Measurements from ENCODE around the gene DHX16. TPM values are rescaled to one million over a fixed set of nuclear protein-coding genes. Genes with fewer than 3 reads are reported as not detected.

The DHX16 gene
- total and polyA plus RNA-seq, 8 donors, result 18.3 to 67.0 (median 26.7) TPM

GRCh38 chr6:30616811-30617564 is 55.8 kb downstream of the DHX16 start, which contains the start of gene PPP1R10:
Gene PPP1R10, minus strand, starts transcription at chr6:30617243. Its CDS starts 7,299 bp downstream, at chr6:30609944.
- intact Hi-C loops (cut with DNase I; ENCODE audit: low total_unique reads), result no loop called here
- WGBS, 5 donors, result 0 to 1% (median 0%) methylated on average over 40 of the region's 40 CpGs

GRCh38 chr6:30615958-30616810 is 56.6 kb downstream of the DHX16 start:
- 0 to 1% (median 0%) methylated on average over 10 of the region's 10 CpGs for WGBS, 5 donors
- peak in 1 of 2 donors; percentile 89 for DNase-seq
- no peaks in the 10 kb centered on the region for H3K27me3 ChIP-seq
- H3K4me1 ChIP-seq, result peaks cover 40 to 63% (median 46%) of the 10 kb centered on the region in 4 donors
- peaks cover 23 to 35% (median 30%) of the 10 kb centered on the region in 4 donors for H3K36me3 ChIP-seq
- peak overlapping the region; percentile 91 to 96 (median 95) for H3K27ac ChIP-seq
- H3K4me3 ChIP-seq, result peak overlapping the region; percentile 66 to 94 (median 83)
- no peak for TF ChIP-seq POLR2A (IDR thresholded peaks at IDR 0.05)
- TF ChIP-seq POLR2AphosphoS5 (IDR thresholded peaks at IDR 0.05), result peak in 1 of 3 donors; percentile 50
- intact Hi-C loops (cut with DNase I; ENCODE audit: low total_unique reads), result no loop called here
- H3K9me3 ChIP-seq, result no peaks in the 10 kb centered on the region

More at GRCh38 chr6:30616811-30617564, 55.8 kb downstream of the DHX16 start, which contains the start of gene PPP1R10:
- DNase-seq, result peak; percentile 99 to 100
- Histone ChIP-seq H3K4me3 (peak within 1 kb of the TSS; percentile 66 to 94 (median 83)), H3K4me1 (peaks cover 36 to 62% (median 41%) of the 10 kb centered on the region in 4 donors), H3K27ac (peak within 1 kb of the TSS; percentile 92 to 96 (median 95)), H3K36me3 (peaks cover 26 to 39% (median 38%) of the 10 kb centered on the region in 4 donors), H3K27me3 (no peaks in the 10 kb centered on the region), H3K9me3 (no peaks in the 10 kb centered on the region)
- TF ChIP-seq EP300 (IDR thresholded peaks at IDR 0.05) (no peak), POLR2AphosphoS5 (IDR thresholded peaks at IDR 0.05) (peak; percentile 91 to 100 (median 100)), POLR2A (IDR thresholded peaks at IDR 0.05) (peak in 2 of 4 donors; percentile 99)
- TF ChIP-seq, protein P1, sequence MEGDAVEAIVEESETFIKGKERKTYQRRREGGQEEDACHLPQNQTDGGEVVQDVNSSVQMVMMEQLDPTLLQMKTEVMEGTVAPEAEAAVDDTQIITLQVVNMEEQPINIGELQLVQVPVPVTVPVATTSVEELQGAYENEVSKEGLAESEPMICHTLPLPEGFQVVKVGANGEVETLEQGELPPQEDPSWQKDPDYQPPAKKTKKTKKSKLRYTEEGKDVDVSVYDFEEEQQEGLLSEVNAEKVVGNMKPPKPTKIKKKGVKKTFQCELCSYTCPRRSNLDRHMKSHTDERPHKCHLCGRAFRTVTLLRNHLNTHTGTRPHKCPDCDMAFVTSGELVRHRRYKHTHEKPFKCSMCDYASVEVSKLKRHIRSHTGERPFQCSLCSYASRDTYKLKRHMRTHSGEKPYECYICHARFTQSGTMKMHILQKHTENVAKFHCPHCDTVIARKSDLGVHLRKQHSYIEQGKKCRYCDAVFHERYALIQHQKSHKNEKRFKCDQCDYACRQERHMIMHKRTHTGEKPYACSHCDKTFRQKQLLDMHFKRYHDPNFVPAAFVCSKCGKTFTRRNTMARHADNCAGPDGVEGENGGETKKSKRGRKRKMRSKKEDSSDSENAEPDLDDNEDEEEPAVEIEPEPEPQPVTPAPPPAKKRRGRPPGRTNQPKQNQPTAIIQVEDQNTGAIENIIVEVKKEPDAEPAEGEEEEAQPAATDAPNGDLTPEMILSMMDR (IDR thresholded peaks at IDR 0.05), result no peak

DNA sequence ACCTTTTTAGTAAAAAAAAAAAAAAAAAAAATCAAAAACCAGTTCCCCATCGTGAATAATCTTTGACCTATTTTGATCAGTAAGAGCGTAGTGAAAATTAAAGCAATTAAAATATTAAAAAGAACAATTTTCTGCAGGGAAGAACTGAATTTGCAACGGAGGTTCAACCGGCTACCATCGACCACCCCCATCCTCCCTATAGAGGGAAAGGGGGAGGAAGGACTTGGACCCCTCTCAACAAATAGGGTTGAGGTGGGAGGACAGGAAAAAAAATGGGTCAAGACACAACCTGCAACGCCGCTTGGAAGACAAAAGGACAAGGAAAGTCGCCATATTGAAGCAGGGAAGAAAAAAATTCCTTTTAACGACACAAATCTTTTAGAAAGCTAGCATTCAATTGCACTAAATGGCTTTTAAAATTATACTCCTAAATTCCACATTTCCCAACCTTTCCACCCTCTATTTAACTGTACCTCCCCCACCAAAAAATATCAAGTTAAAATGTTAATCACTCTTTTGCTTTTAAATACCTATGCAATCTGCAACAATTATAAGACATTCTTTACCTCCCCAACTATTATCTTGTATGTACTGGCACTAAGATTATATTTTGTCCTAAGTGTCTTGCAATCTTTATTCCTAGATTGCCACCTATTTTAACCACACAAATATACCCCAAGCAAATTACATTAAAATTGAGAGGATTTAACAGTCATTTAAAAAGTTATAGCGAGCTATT is 57.4 kb downstream of the DHX16 start:
- Histone ChIP-seq H3K27me3 (no peaks in the 10 kb centered on the region), H3K4me3 (peak overlapping the region; percentile 66 to 94 (median 83)), H3K27ac (peak overlapping the region; percentile 93 to 98 (median 95)), H3K4me1 (peaks cover 48 to 67% (median 54%) of the 10 kb centered on the region in 4 donors), H3K9me3 (no peaks in the 10 kb centered on the region), H3K36me3 (peaks cover 17 to 31% (median 22%) of the 10 kb centered on the region in 4 donors)
- peak; percentile 38 to 92 for DNase-seq
- 0 to 1% (median 0%) methylated on average over 10 of the region's 10 CpGs for WGBS, 5 donors
- TF ChIP-seq, protein P1 (IDR thresholded peaks at IDR 0.05), result no peak
- TF ChIP-seq EP300 (IDR thresholded peaks at IDR 0.05), result no peak
- peak in 1 of 3 donors; percentile 11 for TF ChIP-seq POLR2AphosphoS5 (IDR thresholded peaks at IDR 0.05)
- TF ChIP-seq POLR2A (IDR thresholded peaks at IDR 0.05), result peak in 1 of 4 donors; percentile 28
- intact Hi-C loops (cut with DNase I; ENCODE audit: low total_unique reads), result no loop called here

- Histone ChIP-seq H3K4me1 (peaks cover 48 to 67% (median 57%) of the 10 kb centered on the region in 4 donors), H3K36me3 (peaks cover 13 to 26% (median 16%) of the 10 kb centered on the region in 4 donors), H3K27me3 (no peaks in the 10 kb centered on the region), H3K4me3 (peak overlapping the region; percentile 66 to 94 (median 83)), H3K9me3 (no peaks in the 10 kb centered on the region), H3K27ac (peak overlapping the region; percentile 82 to 96 (median 95))
- intact Hi-C loops (cut with DNase I; ENCODE audit: low total_unique reads), result no loop called here
- TF ChIP-seq, protein P1 (IDR thresholded peaks at IDR 0.05), result no peak
- TF ChIP-seq POLR2A (IDR thresholded peaks at IDR 0.05), result peak in 1 of 4 donors; percentile 85
- peak; percentile 82 to 98 (median 95) for TF ChIP-seq POLR2AphosphoS5 (IDR thresholded peaks at IDR 0.05)
- peak; percentile 83 to 99 for DNase-seq
- 0 to 1% (median 0%) methylated on average over 6 of the region's 6 CpGs for WGBS, 5 donors
These were observed 58.0 kb downstream of the DHX16 start for GRCh38 chr6:30614843-30615218.

Measured in stomach (tissue), 9 donors.